DND-41 (cell line): ENCODE data around the gene GNG13.

Source experiments
- ATAC-seq: fragments of 200-7000 bp; cut with Tn5 transposase; 3 replicates; pipeline ENCODE4 v1.9.1; 2021; ENCODE audit warnings: low read depth; ENCODE audit not compliant: insufficient read depth
- DNase-seq: peaks from one replicate; pipeline ENCODE4 v3.0.0-alpha.2; 2020
- H2AFZ ChIP-seq: 2 replicates; pipeline ENCODE4 v1.6.0; 2012; ENCODE audit warnings: low read depth, low read length
- H3K27ac ChIP-seq: 2 replicates; pipeline ENCODE4 v1.5.1; 2012; ENCODE audit warnings: low read length, inconsistent platforms
- H3K27me3 ChIP-seq: fragments of 200-600 bp; sonication (generic); 2 replicates; pipeline ENCODE4 v1.6.0; 2012; ENCODE audit warnings: low read length, mild to moderate bottlenecking, inconsistent platforms; ENCODE audit not compliant: insufficient read depth, poor library complexity
- H3K36me3 ChIP-seq: 2 replicates; pipeline ENCODE4 v1.5.1; 2012; ENCODE audit warnings: low read length, inconsistent platforms; ENCODE audit not compliant: insufficient read depth
- H3K4me1 ChIP-seq: 2 replicates; pipeline ENCODE4 v1.5.1; 2012; ENCODE audit warnings: mild to moderate bottlenecking, low read length; ENCODE audit not compliant: insufficient read depth
- H3K4me2 ChIP-seq: 2 replicates; pipeline ENCODE4 v1.6.0; 2012; ENCODE audit warnings: mild to moderate bottlenecking, moderate library complexity, low read length, inconsistent platforms; ENCODE audit not compliant: insufficient read depth
- H3K4me3 ChIP-seq, 2 experiments: fragments of 200-600 bp in 1 of 2; shearing (Covaris generic) in 1 of 2; 2 replicates each; pipeline ENCODE4 v1.5.1; 2012 to 2016; ENCODE audit warnings: inconsistent platforms in 2 of 2, low read length in 2 of 2, mild to moderate bottlenecking in 2 of 2, low read depth in 1 of 2, moderate library complexity in 1 of 2
- H3K79me2 ChIP-seq: 2 replicates; pipeline ENCODE4 v1.6.0; 2012; ENCODE audit warnings: low read length, inconsistent platforms; ENCODE audit not compliant: insufficient read depth
- H3K9ac ChIP-seq: 2 replicates; pipeline ENCODE4 v1.6.0; 2012; ENCODE audit warnings: low read depth, mild to moderate bottlenecking, inconsistent platforms, low read length, moderate library complexity
- H3K9me3 ChIP-seq: 2 replicates; pipeline ENCODE4 v1.5.1; 2012; ENCODE audit warnings: low read length, moderate library complexity, mild to moderate bottlenecking, inconsistent platforms; ENCODE audit not compliant: insufficient read depth, severe bottlenecking
- H4K20me1 ChIP-seq: 2 replicates; pipeline ENCODE4 v1.6.0; 2012; ENCODE audit warnings: low read length; ENCODE audit not compliant: insufficient read depth
- CTCF ChIP-seq: IDR thresholded peaks from 2 replicates; pipeline ENCODE4 v1.5.1; 2012; ENCODE audit warnings: borderline replicate concordance, low read length, moderate library complexity, mild to moderate bottlenecking; ENCODE audit not compliant: poor library complexity, severe bottlenecking; ENCODE audit errors: extremely low read depth
- EZH2 ChIP-seq: IDR thresholded peaks from 3 replicates; pipeline ENCODE4 v1.6.1; 2012; ENCODE audit warnings: borderline replicate concordance, low read depth, mild to moderate bottlenecking, moderate library complexity, low read length, inconsistent platforms; ENCODE audit not compliant: severe bottlenecking

The GNG13 gene

GRCh38 chr16:830871-831570, 30.5 kb upstream of the GNG13 start:
- H3K9ac ChIP-seq: no peak overlapping the region
- H3K4me2 ChIP-seq: no peak overlapping the region
- no peaks in the 10 kb centered on the region for H3K27me3 ChIP-seq
- no peak for ATAC-seq
- no peak overlapping the region for H2AFZ ChIP-seq
- no peak overlapping the region for H3K27ac ChIP-seq
- H3K79me2 ChIP-seq: no peaks in the 10 kb centered on the region
- H3K9me3 ChIP-seq: peaks cover 5% of the 10 kb centered on the region
- no peaks in the 10 kb centered on the region for H3K4me1 ChIP-seq
- no peak for TF ChIP-seq CTCF
- TF ChIP-seq EZH2: no peak
- H3K36me3 ChIP-seq: no peaks in the 10 kb centered on the region
- DNase-seq: no peak
- H4K20me1 ChIP-seq: no peaks in the 10 kb centered on the region; the same call in 1 of the 2 replicates
- no peak overlapping the region for H3K4me3 ChIP-seq

GRCh38 chr16:830107-830870, 29.8 kb upstream of the GNG13 start:
- ATAC-seq: no peak
- H3K4me2 ChIP-seq: no peak overlapping the region

GRCh38 chr16:828891-829290, 28.4 kb upstream of the GNG13 start:
- Histone ChIP-seq H3K27ac (no peak overlapping the region), H3K4me1 (no peaks in the 10 kb centered on the region), H3K27me3 (no peaks in the 10 kb centered on the region), H4K20me1 (no peaks in the 10 kb centered on the region; the same call in 1 of the 2 replicates), H3K9me3 (no peaks in the 10 kb centered on the region), H3K4me3 (no peak overlapping the region), H3K79me2 (no peaks in the 10 kb centered on the region), H3K36me3 (no peaks in the 10 kb centered on the region), H3K9ac (no peak overlapping the region), H3K4me2 (no peak overlapping the region), H2AFZ (no peak overlapping the region)
- TF ChIP-seq EZH2: no peak
- TF ChIP-seq CTCF: no peak
- DNase-seq (no peak), ATAC-seq (no peak)

More at GRCh38 chr16:830107-830870, 29.8 kb upstream of the GNG13 start:
- H4K20me1 ChIP-seq: no peaks in the 10 kb centered on the region; the same call in 1 of the 2 replicates
- no peak overlapping the region for H3K9ac ChIP-seq
- no peaks in the 10 kb centered on the region for H3K27me3 ChIP-seq
- DNase-seq: no peak
- no peak overlapping the region for H3K27ac ChIP-seq
- TF ChIP-seq CTCF: no peak
- no peak for TF ChIP-seq EZH2
- H3K4me3 ChIP-seq: no peak overlapping the region
- no peaks in the 10 kb centered on the region for H3K4me1 ChIP-seq
- no peaks in the 10 kb centered on the region for H3K9me3 ChIP-seq
- no peaks in the 10 kb centered on the region for H3K79me2 ChIP-seq
- no peak overlapping the region for H2AFZ ChIP-seq
- H3K36me3 ChIP-seq: no peaks in the 10 kb centered on the region
